ENCODE data around the gene MROH9.

MROH9 gene

GRCh38 chr1:170967042-170967910, 31.9 kb downstream of the MROH9 start:
- DNase-seq = no peak

GRCh38 chr1:170970256-170970655, 34.9 kb downstream of the MROH9 start:
- DNase-seq = no peak

- DNase-seq = no peak
These were observed 43.1 kb downstream of the MROH9 start for GRCh38 chr1:170978371-170978910.

DNA sequence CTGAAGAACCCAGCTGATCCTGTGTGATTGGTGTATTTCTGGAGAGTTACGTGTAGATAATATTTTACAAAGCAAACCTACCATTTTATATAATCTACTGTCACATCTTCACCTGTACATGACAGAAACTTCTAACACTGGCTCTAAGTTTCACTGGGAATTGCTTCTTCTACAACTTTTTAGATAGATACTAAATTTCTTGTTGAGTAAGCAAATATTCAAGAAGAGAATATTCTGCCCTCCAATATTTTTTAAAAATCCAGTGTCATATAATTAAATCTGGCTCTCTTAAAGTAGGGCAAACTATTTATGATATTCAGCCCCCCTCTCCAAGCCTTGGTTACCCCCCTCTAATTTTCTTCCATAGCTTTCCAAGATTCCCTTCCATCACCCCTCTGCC, 50.1 kb downstream of the MROH9 start:
- no peak for DNase-seq

GRCh38 chr1:170986901-170987300, 51.6 kb downstream of the MROH9 start:
- no peak for DNase-seq

GRCh38 chr1:170987424-170987823, 52.1 kb downstream of the MROH9 start:
- no peak for DNase-seq

- no peak for DNase-seq
These were observed 57.8 kb downstream of the MROH9 start for GRCh38 chr1:170993151-170993550.

DNA sequence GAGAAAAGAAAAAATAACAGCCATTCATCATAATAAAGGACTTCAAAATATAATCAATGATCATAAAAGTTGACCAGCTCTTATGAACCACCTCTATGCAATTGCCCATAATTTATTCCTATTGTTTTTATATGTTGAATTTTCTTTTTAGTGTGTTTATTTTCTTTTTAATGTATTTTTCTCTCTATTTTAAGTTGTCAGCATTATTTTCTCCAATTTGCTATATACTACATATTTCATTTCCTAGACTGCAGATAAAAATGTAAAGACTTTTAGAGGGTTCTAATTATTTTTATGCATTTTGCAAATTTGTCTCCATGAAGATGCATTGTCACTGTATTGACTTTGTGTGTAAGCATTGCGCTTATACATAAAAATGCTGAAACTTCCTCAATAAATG, 58.4 kb downstream of the MROH9 start:
- no peak for DNase-seq

DNA sequence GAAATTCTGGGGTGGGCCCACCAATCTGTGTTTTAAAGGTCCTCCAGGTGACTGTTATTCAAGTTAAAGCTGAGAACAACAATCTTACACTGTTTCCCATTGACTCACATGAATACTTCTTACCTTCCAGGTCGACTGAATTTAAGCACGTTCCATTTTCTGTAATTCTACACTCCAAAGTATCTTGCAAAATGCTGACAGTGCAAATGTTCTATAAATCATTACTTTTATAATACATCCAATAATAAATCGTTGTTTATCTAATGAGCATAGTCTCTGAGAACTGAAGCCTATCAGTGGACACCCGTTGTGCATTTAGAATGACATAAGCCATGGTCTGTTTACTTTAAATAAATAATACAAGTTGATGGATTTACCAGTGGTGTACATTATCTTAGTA, 79.5 kb downstream of the MROH9 start:
- DNase-seq = no peak

- DNase-seq = no peak
These were observed 82.1 kb downstream of the MROH9 start for GRCh38 chr1:171017426-171017825.

- no peak for DNase-seq
These were observed 84.6 kb downstream of the MROH9 start for GRCh38 chr1:171019971-171020370.

- DNase-seq = no peak
These were observed 97.7 kb downstream of the MROH9 start for GRCh38 chr1:171032822-171033702.

GRCh38 chr1:171037626-171038025, 102.3 kb downstream of the MROH9 start:
- DNase-seq = no peak

DNA sequence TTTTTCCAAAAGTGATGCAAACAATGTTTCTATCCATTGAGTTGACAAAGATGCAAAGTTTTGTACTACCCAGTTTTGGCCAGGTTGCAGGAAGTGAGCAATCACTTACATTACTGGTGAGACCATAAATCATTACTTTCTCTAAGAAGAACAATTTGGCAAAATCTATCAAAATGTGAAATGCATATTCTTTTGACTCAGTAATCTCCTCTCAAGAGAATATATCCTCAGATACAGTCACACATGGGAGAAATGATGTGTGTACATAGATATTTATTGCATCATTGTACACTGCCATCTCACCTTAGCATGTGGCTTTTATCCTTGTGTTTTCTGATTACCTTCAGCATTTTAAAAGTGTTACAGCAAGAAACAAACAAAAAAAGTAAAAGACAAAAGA, 103.0 kb downstream of the MROH9 start:
- DNase-seq = no peak

DNA sequence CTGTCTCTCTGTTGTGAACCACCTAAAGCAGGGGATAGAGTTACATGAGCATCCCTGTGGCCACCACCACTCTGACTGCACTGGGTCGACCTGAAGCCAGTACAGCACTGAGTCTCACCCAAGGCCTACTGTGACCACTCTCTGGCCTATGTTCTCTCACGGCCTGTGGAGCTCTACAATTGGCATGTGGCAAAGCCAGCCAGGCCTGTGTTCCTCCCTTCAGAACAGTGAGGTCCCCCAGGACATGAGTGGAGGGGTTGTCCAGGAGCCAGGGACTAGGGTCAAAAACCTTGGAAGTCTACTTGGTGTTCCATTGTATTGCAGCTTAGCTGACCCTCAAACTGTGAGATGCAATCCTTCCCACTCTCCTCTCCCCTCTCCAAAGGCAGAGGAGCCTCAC, 112.7 kb downstream of the MROH9 start:
- no peak for DNase-seq

- no peak for DNase-seq
These were observed 117.6 kb downstream of the MROH9 start for GRCh38 chr1:171052977-171053376.

GRCh38 chr1:171055966-171056643, 120.8 kb downstream of the MROH9 start:
- no peak for DNase-seq

GRCh38 chr1:171061425-171062143, 126.2 kb downstream of the MROH9 start:
- no peak for DNase-seq

DNA sequence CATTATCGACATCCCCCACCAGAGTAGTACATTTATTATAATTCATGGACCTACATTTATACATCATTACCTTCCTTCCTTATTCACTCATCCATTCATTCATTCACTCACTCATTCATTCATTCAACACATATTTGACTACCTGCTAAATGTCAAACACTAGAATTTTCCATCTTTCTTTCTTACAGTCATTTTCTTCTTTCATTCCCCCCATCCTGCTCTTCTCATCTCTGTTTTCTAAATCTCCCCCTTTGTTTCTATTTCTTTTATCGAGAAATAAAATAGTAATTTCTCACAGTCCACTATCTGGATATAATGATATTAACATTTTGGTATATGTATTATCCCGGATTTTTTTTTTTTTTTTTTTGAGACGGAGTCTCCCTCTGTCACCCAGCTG, 127.6 kb downstream of the MROH9 start:
- DNase-seq = no peak

GRCh38 chr1:171075041-171075440, 139.7 kb downstream of the MROH9 start:
- no peak for DNase-seq

- DNase-seq = no peak
These were observed 146.0 kb downstream of the MROH9 start for GRCh38 chr1:171081314-171081753.

DNA sequence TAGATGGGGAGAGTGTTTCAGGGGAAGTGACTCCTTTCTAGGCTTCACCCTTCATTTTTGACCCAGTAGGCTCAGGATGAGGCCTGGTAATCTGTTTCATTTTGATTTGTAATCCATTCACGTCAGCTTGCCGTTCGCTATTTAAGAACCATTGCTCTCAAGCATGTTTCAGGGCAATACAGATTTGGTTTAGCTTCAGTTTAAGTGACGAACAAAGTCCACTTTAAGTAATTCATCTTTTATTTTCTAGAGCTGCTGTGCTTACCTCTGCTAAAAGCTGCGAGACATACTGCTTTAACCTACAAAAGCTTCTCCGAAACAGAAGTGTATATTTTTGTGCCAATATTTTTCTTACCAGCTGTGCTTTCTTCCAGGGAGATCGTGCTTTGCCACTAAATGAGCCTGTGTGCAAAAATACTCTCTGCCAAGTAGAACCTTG, 146.4 kb downstream of the MROH9 start:
- DNase-seq = no peak

All from activated naive CD4-positive, alpha-beta T cell treated with Interleukin-2 at 50 U/mL for 16 hours (primary cell).